HCT116 (cell line): ENCODE measurements around the gene RARS1. TPM values are rescaled to one million over a fixed set of nuclear protein-coding genes. Genes with fewer than 3 reads are reported as not detected.

Source experiments
- ATAC-seq: fragments of 200-7000 bp; cut with Tn5 transposase; 2 replicates; pipeline ENCODE4 v1.9.1; 2020; ENCODE audit warnings: mild to moderate bottlenecking, moderate library complexity
- BruUV-seq: library from RNA; stranded (reverse); fragments of 400-500 nt; replicated peaks from 2 replicates; lab custom pipeline; 2021; lab: Mats Ljungman, UMichigan
- CTCF ChIA-PET: fragments of 300-600 bp; sonication (Branson Sonifier 250); formaldehyde crosslinking; loops from one replicate; lab custom pipeline; 2021; ENCODE audit warnings: antibody characterized with exemption; lab: Charles Lee
- POLR2A ChIA-PET: fragments of 300-600, 350-600 bp; sonication (Branson Sonifier 250); formaldehyde crosslinking; loops from one replicate; lab custom pipeline; 2021; ENCODE audit warnings: antibody characterized with exemption; lab: Charles Lee
- RAD21 ChIA-PET, 2 experiments: fragments of 300-600 bp; sonication (Branson Sonifier 250); formaldehyde crosslinking; loops; one replicate each; lab custom pipeline; 2023; ENCODE audit warnings: low total read pairs in 2 of 2; ENCODE audit not compliant: uncharacterized antibody in 2 of 2, unreplicated experiment in 2 of 2, low non-redundant PET in 1 of 2; lab: Charles Lee
- DNase-seq: peaks from one replicate; pipeline ENCODE4 v3.0.0-alpha.2; 2010; ENCODE audit warnings: low read depth, low spot score
- H2AFZ ChIP-seq: fragments of 200-600 bp; shearing (Covaris generic), sonication (generic); 2 replicates; pipeline ENCODE4 v1.6.1; 2017; ENCODE audit warnings: low read depth, mixed run types, mixed read lengths, antibody characterized with exemption, low read length; ENCODE audit not compliant: poor library complexity, severe bottlenecking
- H3K27ac ChIP-seq: 2 replicates; pipeline ENCODE4 v1.5.1; 2012; ENCODE audit warnings: low read depth, low read length
- H3K27me3 ChIP-seq: fragments of 200-600 bp; sonication (generic); 2 replicates; pipeline ENCODE4 v1.6.1; 2016; ENCODE audit warnings: mixed run types, low read length, mixed read lengths; ENCODE audit not compliant: insufficient read depth
- H3K36me3 ChIP-seq, 2 experiments: fragments of 200-500 bp in 1 of 2; fragments of 200-600 bp in 1 of 2; sonication (Bioruptor generic) in 1 of 2; sonication (generic) in 1 of 2; 2 replicates each; pipeline versions ENCODE4 v1.5.1 to v1.6.1; 2014 to 2016; ENCODE audit warnings: low read length in 2 of 2, inconsistent platforms in 1 of 2, mixed read lengths in 1 of 2, mixed run types in 1 of 2; ENCODE audit not compliant: insufficient read depth in 2 of 2, control insufficient read depth in 1 of 2
- H3K4me1 ChIP-seq, 2 experiments: fragments of 200-600 bp in 1 of 2; sonication (generic) in 1 of 2; 2 replicates each; pipeline versions ENCODE4 v1.5.1 to v1.6.1; 2012 to 2017; ENCODE audit warnings: low read length in 2 of 2, inconsistent platforms in 1 of 2, mild to moderate bottlenecking in 1 of 2, mixed read lengths in 1 of 2, mixed run types in 1 of 2, moderate library complexity in 1 of 2; ENCODE audit not compliant: insufficient read depth in 2 of 2, control insufficient read depth in 1 of 2
- H3K4me2 ChIP-seq: fragments of 200-600 bp; sonication (generic); 2 replicates; pipeline ENCODE4 v1.6.1; 2017; ENCODE audit warnings: mixed run types, low read length, mixed read lengths
- H3K4me3 ChIP-seq, 2 experiments: fragments of 200-600 bp in 1 of 2; sonication (generic) in 1 of 2; replicated peaks in 1 of 2; 2 replicates each; pipeline ENCODE4 v1.5.1; 2011 to 2016; ENCODE audit warnings: low read length in 2 of 2, control low read depth in 1 of 2, low read depth in 1 of 2, mild to moderate bottlenecking in 1 of 2, mixed read lengths in 1 of 2, mixed run types in 1 of 2
- H3K79me2 ChIP-seq: fragments of 200-600 bp; sonication (generic); 2 replicates; pipeline ENCODE4 v1.6.1; 2017; ENCODE audit warnings: mild to moderate bottlenecking, mixed run types, low read length, moderate library complexity, mixed read lengths; ENCODE audit not compliant: insufficient read depth
- H3K9ac ChIP-seq: fragments of 200-600 bp; sonication (generic); 2 replicates; pipeline ENCODE4 v1.6.1; 2016; ENCODE audit warnings: low read length, mixed read lengths
- H3K9me2 ChIP-seq: fragments of 200-600 bp; sonication (generic), shearing (Covaris generic); 2 replicates; pipeline ENCODE4 v1.6.1; 2017; ENCODE audit warnings: mixed run types, mild to moderate bottlenecking, moderate library complexity; ENCODE audit not compliant: insufficient read depth
- H3K9me3 ChIP-seq, 2 experiments: fragments of 200-500 bp in 1 of 2; fragments of 200-600 bp in 1 of 2; sonication (Bioruptor generic) in 1 of 2; sonication (generic) in 1 of 2; 2 replicates each; pipeline ENCODE4 v1.6.1; 2014 to 2017; ENCODE audit warnings: low read length in 2 of 2, mixed read lengths in 2 of 2, inconsistent platforms in 1 of 2, low read depth in 1 of 2, mild to moderate bottlenecking in 1 of 2, mixed run types in 1 of 2, moderate library complexity in 1 of 2; ENCODE audit not compliant: control insufficient read depth in 1 of 2, insufficient read depth in 1 of 2
- H4K20me1 ChIP-seq: fragments of 200-600 bp; sonication (generic), shearing (Covaris generic); 2 replicates; pipeline ENCODE4 v1.6.1; 2017; ENCODE audit warnings: mixed run types, mild to moderate bottlenecking, moderate library complexity; ENCODE audit not compliant: insufficient read depth
- EGR1 ChIP-seq: IDR thresholded peaks from 2 replicates; pipeline ENCODE4 v1.6.1; 2012; ENCODE audit warnings: low read depth
- ELF1 ChIP-seq: IDR thresholded peaks from 2 replicates; pipeline ENCODE4 v1.6.1; 2012; ENCODE audit warnings: low read depth, borderline replicate concordance
- EZH2phosphoT487 ChIP-seq: fragments of 200-600 bp; IDR thresholded peaks from 2 replicates; pipeline ENCODE4 v1.6.1; 2018; ENCODE audit warnings: antibody characterized with exemption, borderline replicate concordance
- FOSL1 ChIP-seq: IDR thresholded peaks from 2 replicates; pipeline ENCODE4 v1.6.1; 2012; ENCODE audit warnings: low read depth
- RAD21 ChIP-seq: IDR thresholded peaks from 2 replicates; pipeline ENCODE4 v1.6.1; 2012; ENCODE audit warnings: low read depth, mild to moderate bottlenecking
- SP1 ChIP-seq: IDR thresholded peaks from 2 replicates; pipeline ENCODE4 v1.6.1; 2012; ENCODE audit warnings: low read depth
- SRF ChIP-seq: IDR thresholded peaks from 2 replicates; pipeline ENCODE4 v1.6.1; 2012; ENCODE audit warnings: low read depth
- TCF7L2 ChIP-seq: IDR thresholded peaks from 2 replicates; pipeline ENCODE4 v1.7.0; 2011; ENCODE audit warnings: borderline replicate concordance, inconsistent platforms; ENCODE audit not compliant: insufficient read depth, insufficient read length; ENCODE audit errors: extremely low read depth
- intact Hi-C: fragments of 100-400 bp; cut with micrococcal nuclease; formaldehyde crosslinking; loops from 2 replicates; pipeline ENCODE4 v1.10.0; 2022
- total RNA-seq: library from RNA; stranded (reverse); gene quantifications from one replicate; pipeline ENCODE4 v1.2.1, GENCODE V29; 2021; ENCODE audit not compliant: unreplicated experiment
- TF ChIP-seq, protein P1 (sequence below): IDR thresholded peaks from 2 replicates; pipeline ENCODE4 v1.6.1; 2012
- TF ChIP-seq, protein P2 (sequence below): IDR thresholded peaks from 2 replicates; pipeline ENCODE4 v1.6.1; 2012
- TF ChIP-seq, protein P3 (sequence below): IDR thresholded peaks from 2 replicates; pipeline ENCODE4 v1.6.1; 2012; ENCODE audit warnings: low read depth

The RARS1 gene
- total RNA-seq, 1 experiment from 2014 or later = 122 TPM

- no peak for ATAC-seq
- H2AFZ ChIP-seq = no peak overlapping the region
- POLR2A ChIA-PET = no interaction called here
Measured at GRCh38 chr5:168529374-168530234, 43.3 kb downstream of the RARS1 start.

More at GRCh38 chr5:168529374-168530234, 43.3 kb downstream of the RARS1 start:
- H3K4me2 ChIP-seq = no peak overlapping the region
- H3K27ac ChIP-seq = no peak overlapping the region
- TF ChIP-seq SP1 (no peak), FOSL1 (no peak), ELF1 (no peak), EGR1 (no peak), SRF (no peak), RAD21 (no peak), TCF7L2 (no peak), EZH2phosphoT487 (no peak)
- TF ChIP-seq, protein P1, sequence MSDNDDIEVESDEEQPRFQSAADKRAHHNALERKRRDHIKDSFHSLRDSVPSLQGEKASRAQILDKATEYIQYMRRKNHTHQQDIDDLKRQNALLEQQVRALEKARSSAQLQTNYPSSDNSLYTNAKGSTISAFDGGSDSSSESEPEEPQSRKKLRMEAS = no peak
- TF ChIP-seq, protein P2, sequence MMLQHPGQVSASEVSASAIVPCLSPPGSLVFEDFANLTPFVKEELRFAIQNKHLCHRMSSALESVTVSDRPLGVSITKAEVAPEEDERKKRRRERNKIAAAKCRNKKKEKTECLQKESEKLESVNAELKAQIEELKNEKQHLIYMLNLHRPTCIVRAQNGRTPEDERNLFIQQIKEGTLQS = no peak
- TF ChIP-seq, protein P3, sequence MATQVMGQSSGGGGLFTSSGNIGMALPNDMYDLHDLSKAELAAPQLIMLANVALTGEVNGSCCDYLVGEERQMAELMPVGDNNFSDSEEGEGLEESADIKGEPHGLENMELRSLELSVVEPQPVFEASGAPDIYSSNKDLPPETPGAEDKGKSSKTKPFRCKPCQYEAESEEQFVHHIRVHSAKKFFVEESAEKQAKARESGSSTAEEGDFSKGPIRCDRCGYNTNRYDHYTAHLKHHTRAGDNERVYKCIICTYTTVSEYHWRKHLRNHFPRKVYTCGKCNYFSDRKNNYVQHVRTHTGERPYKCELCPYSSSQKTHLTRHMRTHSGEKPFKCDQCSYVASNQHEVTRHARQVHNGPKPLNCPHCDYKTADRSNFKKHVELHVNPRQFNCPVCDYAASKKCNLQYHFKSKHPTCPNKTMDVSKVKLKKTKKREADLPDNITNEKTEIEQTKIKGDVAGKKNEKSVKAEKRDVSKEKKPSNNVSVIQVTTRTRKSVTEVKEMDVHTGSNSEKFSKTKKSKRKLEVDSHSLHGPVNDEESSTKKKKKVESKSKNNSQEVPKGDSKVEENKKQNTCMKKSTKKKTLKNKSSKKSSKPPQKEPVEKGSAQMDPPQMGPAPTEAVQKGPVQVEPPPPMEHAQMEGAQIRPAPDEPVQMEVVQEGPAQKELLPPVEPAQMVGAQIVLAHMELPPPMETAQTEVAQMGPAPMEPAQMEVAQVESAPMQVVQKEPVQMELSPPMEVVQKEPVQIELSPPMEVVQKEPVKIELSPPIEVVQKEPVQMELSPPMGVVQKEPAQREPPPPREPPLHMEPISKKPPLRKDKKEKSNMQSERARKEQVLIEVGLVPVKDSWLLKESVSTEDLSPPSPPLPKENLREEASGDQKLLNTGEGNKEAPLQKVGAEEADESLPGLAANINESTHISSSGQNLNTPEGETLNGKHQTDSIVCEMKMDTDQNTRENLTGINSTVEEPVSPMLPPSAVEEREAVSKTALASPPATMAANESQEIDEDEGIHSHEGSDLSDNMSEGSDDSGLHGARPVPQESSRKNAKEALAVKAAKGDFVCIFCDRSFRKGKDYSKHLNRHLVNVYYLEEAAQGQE = no peak
- H3K4me3 ChIP-seq = no peak overlapping the region
- ChIA-PET RAD21 (no interaction called here), CTCF (no interaction called here)
- H3K9me3 ChIP-seq = no peaks in the 10 kb centered on the region
- H3K9me2 ChIP-seq = no peaks in the 10 kb centered on the region
- no peaks in the 10 kb centered on the region for H3K4me1 ChIP-seq
- H3K36me3 ChIP-seq = no peaks in the 10 kb centered on the region
- no peaks in the 10 kb centered on the region for H3K79me2 ChIP-seq
- no peak overlapping the region for H3K9ac ChIP-seq
- no peaks in the 10 kb centered on the region for H4K20me1 ChIP-seq
- no peak for DNase-seq
- intact Hi-C loops = no loop called here
- H3K27me3 ChIP-seq = no peaks in the 10 kb centered on the region
- BruUV-seq = no TSS peak
